ENCODE data around the gene NDFIP1.

GRCh38 chr5:142191776-142192175 is 83.2 kb downstream of the NDFIP1 start:
- no peak for TF ChIP-seq CTCF (IDR thresholded peaks at IDR 0.05)
- no peak for TF ChIP-seq POLR2A (IDR thresholded peaks at IDR 0.05)

All from right lobe of liver (tissue), 4 donors.